Psoas muscle (tissue), 8 donors: Measurements from ENCODE around the gene UNC13A. TPM values are rescaled to one million over a fixed set of nuclear protein-coding genes. Genes with fewer than 3 reads are reported as not detected.
"Not testable (repeated sequence)": the region's sequence is repeated elsewhere in the genome, so short reads cannot be mapped to it uniquely, and the experiment has no call there.

ENCODE experiments used
- ATAC-seq, 4 donors: fragments of 200-7000 bp; cut with Tn5 transposase; one replicate each; pipeline ENCODE4 v1.9.1; 2020; ENCODE audit warnings: moderate library complexity in 3 of 4, mild to moderate bottlenecking in 2 of 4
- DNase-seq, 2 donors: peaks; one replicate each; pipeline ENCODE4 v3.0.0-alpha.2; 2020
- H3K27ac ChIP-seq: fragments of 200-600 bp; one replicate; pipeline ENCODE4 v1.8.0; 2022
- H3K27me3 ChIP-seq, 3 donors: fragments of 200-600 bp in 1 of 3; one replicate each; pipeline versions ENCODE4 v1.6.1 to v1.8.0; 2013 to 2022; ENCODE audit warnings: low read length in 2 of 3, mild to moderate bottlenecking in 2 of 3, moderate library complexity in 1 of 3; ENCODE audit not compliant: insufficient read depth in 3 of 3
- H3K36me3 ChIP-seq, 2 donors: fragments of 200-600 bp in 1 of 2; one replicate each; pipeline versions ENCODE4 v1.6.1 to v1.8.0; 2013 to 2022; ENCODE audit warnings: low read depth in 1 of 2, mild to moderate bottlenecking in 1 of 2, moderate library complexity in 1 of 2; ENCODE audit not compliant: insufficient read depth in 1 of 2
- H3K4me1 ChIP-seq: fragments of 200-600 bp; one replicate; pipeline ENCODE4 v1.8.0; 2022
- H3K4me3 ChIP-seq: fragments of 200-600 bp; one replicate; pipeline ENCODE4 v1.8.0; 2022; ENCODE audit warnings: mild to moderate bottlenecking
- H3K9me3 ChIP-seq: fragments of 200-600 bp; one replicate; pipeline ENCODE4 v1.8.0; 2022
- WGBS, 3 donors: extraction: QIAGEN DNeasy Blood & Tissue Kit; methylation state at CpG; one replicate each; pipeline versions ENCODE4 v1.1.6 to v1.1.7; 2013; 5-methylcytosine and 5-hydroxymethylcytosine counted together
- intact Hi-C, 2 donors: fragments of 100-400 bp; cut with DNase I; formaldehyde crosslinking; loops; one replicate each; pipeline versions ENCODE4 v1.11.0 to v1.14.2; 2022
- polyA plus RNA-seq, 3 donors: library from polyadenylated mRNA; stranded (reverse); fragments of 200-250 nt; gene quantifications; one replicate each; pipeline ENCODE4 v1.2.3, GENCODE V29; 2013
- total RNA-seq, 4 donors: library from RNA; stranded (reverse); fragmentation: NEBNext Ultra II Directional in 2 of 4; extraction: Animal tissue kit (Norgen Biotek cat#: 25700) in 2 of 4; gene quantifications; one replicate each; pipeline versions ENCODE4 v1.2.1 to v1.2.4, GENCODE V29; 2021 to 2023
- TF ChIP-seq, protein P1 (sequence below): fragments of 200-600 bp; IDR thresholded peaks from one replicate; pipeline ENCODE4 v1.8.0; 2022; ENCODE audit warnings: antibody characterized with exemption
- donor health status: healthy with polysubstance abuse.
- donor health status: DM: no; HTN: no; CAD: no; lungs with moderate emphysema.
- donor health status: Bipolar disorder and iron deficiency.
- donor health status: healthy.
- donor health status: DM: yes; HTN: yes; CAD: no.
- donor health status: DM: no; HTN: no; CAD: no.
- donor health status: DM: no; HTN: no; CAD: no.
- donor health status: DM: yes; HTN: yes; CAD: no.

UNC13A gene
- total and polyA plus RNA-seq, 7 donors, result 0.04 to 0.19 (median 0.05) TPM; not detected in 3

DNA sequence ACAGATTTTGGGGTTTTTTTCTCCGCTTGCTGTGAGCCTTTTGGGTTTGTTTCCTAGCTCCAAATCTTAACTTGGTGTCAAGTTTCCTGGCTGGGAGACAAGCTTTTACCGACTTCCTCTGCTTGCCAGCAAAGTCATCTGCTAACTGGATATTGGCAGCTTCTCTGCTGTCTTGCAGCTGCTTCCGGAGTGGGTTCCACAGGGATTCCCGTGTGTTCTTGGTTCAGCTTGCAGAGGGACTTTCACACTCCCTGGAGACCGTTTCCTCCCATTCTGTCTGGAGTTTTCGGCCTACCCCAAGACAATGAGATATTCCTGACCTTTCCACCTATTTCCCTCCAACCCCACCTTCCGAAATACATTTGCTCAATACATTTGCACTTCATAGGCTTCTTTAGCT, 134.9 kb downstream of the UNC13A start:
- no peaks in the 10 kb centered on the region for H3K27me3 ChIP-seq
- ATAC-seq (peak; percentile 20 to 43 (median 34)), DNase-seq (peak; percentile 65 to 84)
- peaks cover 0 to 12% of the 10 kb centered on the region in 2 donors for H3K36me3 ChIP-seq
- peaks cover 21% of the 10 kb centered on the region for H3K4me1 ChIP-seq
- TF ChIP-seq, protein P1, sequence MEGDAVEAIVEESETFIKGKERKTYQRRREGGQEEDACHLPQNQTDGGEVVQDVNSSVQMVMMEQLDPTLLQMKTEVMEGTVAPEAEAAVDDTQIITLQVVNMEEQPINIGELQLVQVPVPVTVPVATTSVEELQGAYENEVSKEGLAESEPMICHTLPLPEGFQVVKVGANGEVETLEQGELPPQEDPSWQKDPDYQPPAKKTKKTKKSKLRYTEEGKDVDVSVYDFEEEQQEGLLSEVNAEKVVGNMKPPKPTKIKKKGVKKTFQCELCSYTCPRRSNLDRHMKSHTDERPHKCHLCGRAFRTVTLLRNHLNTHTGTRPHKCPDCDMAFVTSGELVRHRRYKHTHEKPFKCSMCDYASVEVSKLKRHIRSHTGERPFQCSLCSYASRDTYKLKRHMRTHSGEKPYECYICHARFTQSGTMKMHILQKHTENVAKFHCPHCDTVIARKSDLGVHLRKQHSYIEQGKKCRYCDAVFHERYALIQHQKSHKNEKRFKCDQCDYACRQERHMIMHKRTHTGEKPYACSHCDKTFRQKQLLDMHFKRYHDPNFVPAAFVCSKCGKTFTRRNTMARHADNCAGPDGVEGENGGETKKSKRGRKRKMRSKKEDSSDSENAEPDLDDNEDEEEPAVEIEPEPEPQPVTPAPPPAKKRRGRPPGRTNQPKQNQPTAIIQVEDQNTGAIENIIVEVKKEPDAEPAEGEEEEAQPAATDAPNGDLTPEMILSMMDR, result no peak
- 4 to 8% (median 7%) methylated on average over 7 of the region's 7 CpGs for WGBS, 3 donors
- no peaks in the 10 kb centered on the region for H3K9me3 ChIP-seq
- intact Hi-C loops, result loop anchor here in 1 of 2 donors (5.0 kb wide), 1 partner anchor 41 kb away; the partner anchor contains the start of gene PGLS
- H3K4me3 ChIP-seq, result no peak overlapping the region
- H3K27ac ChIP-seq, result peak overlapping the region; percentile 68

DNA sequence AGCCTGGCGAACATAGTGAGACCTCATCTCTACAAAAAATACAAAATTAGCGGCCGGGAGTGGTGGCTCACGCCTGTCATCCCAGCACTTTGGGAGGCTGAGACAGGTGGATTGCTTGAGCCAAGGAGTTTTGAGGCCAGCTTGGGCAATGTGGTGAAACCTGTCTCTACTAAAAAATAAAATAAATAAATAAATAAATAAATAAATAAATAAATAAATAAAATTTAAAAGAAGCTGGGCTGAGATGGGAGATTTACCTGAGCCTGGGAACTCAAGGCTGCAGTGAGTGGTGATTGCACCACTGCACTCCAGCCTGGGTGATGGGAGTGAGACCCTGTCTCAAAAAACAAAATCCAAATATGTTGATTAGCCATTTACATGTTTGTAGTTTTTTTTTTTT, 135.4 kb downstream of the UNC13A start:
- not testable (repeated sequence) for H3K27ac ChIP-seq, H3K27me3 ChIP-seq, H3K9me3 ChIP-seq, ATAC-seq, H3K36me3 ChIP-seq, H3K4me3 ChIP-seq, DNase-seq
- intact Hi-C loops, result loop anchor here in 1 of 2 donors (5.0 kb wide), 1 partner anchor 40 kb away; the partner anchor contains the start of gene PGLS
- 95 to 98% (median 98%) methylated on average over 4 of the region's 4 CpGs for WGBS, 3 donors
- H3K4me1 ChIP-seq, result peaks cover 21% of the 10 kb centered on the region

Other genes with a start within 250 kb of the UNC13A start
- gene TMEM221, start 239.7 kb downstream of the UNC13A start, total RNA-seq, result under 1 TPM in 1 of 4 donors, not detected in 3; 0.39 TPM
- under 1 TPM in 2 of 3 donors, not detected in 1; 0.04 to 0.25 TPM for gene TMEM221, start 239.7 kb downstream of the UNC13A start, polyA plus RNA-seq
- gene NXNL1, start 227.4 kb downstream of the UNC13A start, total RNA-seq, result 1 to 10 TPM in 1 of 4 donors, under 1 TPM in 3; 0.43 to 1.0 (median 0.72) TPM
- gene NXNL1, start 227.4 kb downstream of the UNC13A start, polyA plus RNA-seq, result under 1 TPM in 2 of 3 donors, not detected in 1; 0.14 to 0.64 TPM
- gene SLC27A1, start 217.8 kb downstream of the UNC13A start, total RNA-seq, result 10 to 100 TPM; 18.4 to 40.1 (median 27.9) TPM
- 10 to 100 TPM; 11.8 to 30.6 (median 24.1) TPM for gene SLC27A1, start 217.8 kb downstream of the UNC13A start, polyA plus RNA-seq
- gene PGLS, start 176.7 kb downstream of the UNC13A start, total RNA-seq, result 10 to 100 TPM; 14.8 to 17.3 (median 16.3) TPM
- 10 to 100 TPM; 11.7 to 53.5 (median 18.3) TPM for gene PGLS, start 176.7 kb downstream of the UNC13A start, polyA plus RNA-seq
- 10 to 100 TPM; 19.8 to 27.7 (median 23.3) TPM for gene COLGALT1, start 132.7 kb downstream of the UNC13A start, total RNA-seq
- gene COLGALT1, start 132.7 kb downstream of the UNC13A start, polyA plus RNA-seq, result 10 to 100 TPM; 15.3 to 34.8 (median 21.4) TPM
- 10 to 100 TPM; 42.4 to 60.6 (median 49.1) TPM for gene MAP1S, start 31.1 kb upstream of the UNC13A start, total RNA-seq
- gene MAP1S, start 31.1 kb upstream of the UNC13A start, polyA plus RNA-seq, result 10 to 100 TPM; 19.1 to 37.0 (median 24.3) TPM
- under 1 TPM; 0.15 to 0.68 (median 0.58) TPM for gene FCHO1, start 63.1 kb upstream of the UNC13A start, total RNA-seq
- gene FCHO1, start 63.1 kb upstream of the UNC13A start, polyA plus RNA-seq, result under 1 TPM in 2 of 3 donors, not detected in 1; 0.10 to 0.22 TPM
- gene B3GNT3, start 106.8 kb upstream of the UNC13A start, total RNA-seq, result under 1 TPM in 1 of 4 donors, not detected in 3; 0.38 TPM
- gene B3GNT3, start 106.8 kb upstream of the UNC13A start, polyA plus RNA-seq, result under 1 TPM in 2 of 3 donors, not detected in 1; 0.03 to 0.08 TPM
- gene INSL3, start 133.2 kb upstream of the UNC13A start, total RNA-seq, result not detected
- not detected for gene INSL3, start 133.2 kb upstream of the UNC13A start, polyA plus RNA-seq
- gene JAK3, start 159.6 kb upstream of the UNC13A start, total RNA-seq, result 1 to 10 TPM in 3 of 4 donors, under 1 TPM in 1; 0.95 to 4.0 (median 1.1) TPM
- under 1 TPM; 0.17 to 0.35 (median 0.31) TPM for gene JAK3, start 159.6 kb upstream of the UNC13A start, polyA plus RNA-seq
- gene RPL18A, start 171.6 kb upstream of the UNC13A start, total RNA-seq, result 1,000 to 10,000 TPM; 1,164 to 1,735 (median 1,510) TPM
- gene RPL18A, start 171.6 kb upstream of the UNC13A start, polyA plus RNA-seq, result 1,000 to 10,000 TPM; 2,246 to 3,046 (median 2,399) TPM
- gene SLC5A5, start 183.6 kb upstream of the UNC13A start, total RNA-seq, result not detected
- gene SLC5A5, start 183.6 kb upstream of the UNC13A start, polyA plus RNA-seq, result not detected
- gene CCDC124, start 244.7 kb upstream of the UNC13A start, total RNA-seq, result 100 to 1,000 TPM in 2 of 4 donors, 10 to 100 TPM in 2; 92.1 to 122 (median 99.6) TPM
- gene CCDC124, start 244.7 kb upstream of the UNC13A start, polyA plus RNA-seq, result 100 to 1,000 TPM; 167 to 266 (median 176) TPM